RWPE2 (cell line): Measurements from ENCODE around the gene SKAP1.
"Not testable (repeated sequence)": the region's sequence is repeated elsewhere in the genome, so short reads cannot be mapped to it uniquely, and the experiment has no call there.

Experiments used
- ATAC-seq: fragments of 200-7000 bp; cut with Tn5 transposase; 3 replicates; pipeline ENCODE4 v1.9.1; 2021; ENCODE audit warnings: low read depth
- DNase-seq: peaks from one replicate; pipeline ENCODE4 v3.0.0-alpha.2; 2020; ENCODE audit warnings: low spot score
- H3K27ac ChIP-seq: fragments of 450-650 bp; 2 replicates; pipeline ENCODE4 v1.5.1; 2017; ENCODE audit warnings: mild to moderate bottlenecking; ENCODE audit not compliant: poor library complexity, severe bottlenecking
- H3K27me3 ChIP-seq: fragments of 250-450 bp; sonication (Bioruptor Pico); 2 replicates; pipeline ENCODE4 v1.5.1; 2021; ENCODE audit warnings: mild to moderate bottlenecking, moderate library complexity; ENCODE audit not compliant: insufficient read depth, poor library complexity, severe bottlenecking
- H3K36me3 ChIP-seq: fragments of 250-450 bp; sonication (Bioruptor Pico); 2 replicates; pipeline ENCODE4 v1.5.1; 2020; ENCODE audit warnings: low read depth, mild to moderate bottlenecking, moderate library complexity
- H3K4me1 ChIP-seq: fragments of 250-450 bp; sonication (Bioruptor Pico); 2 replicates; pipeline ENCODE4 v1.5.1; 2021; ENCODE audit warnings: mild to moderate bottlenecking, moderate library complexity; ENCODE audit not compliant: insufficient read depth, poor library complexity, severe bottlenecking
- H3K4me3 ChIP-seq: fragments of 250-450 bp; sonication (Bioruptor Pico); 2 replicates; pipeline ENCODE4 v1.5.1; 2021; ENCODE audit warnings: mild to moderate bottlenecking, moderate library complexity; ENCODE audit not compliant: severe bottlenecking
- H3K9me3 ChIP-seq: fragments of 250-450 bp; sonication (Bioruptor Pico); 2 replicates; pipeline ENCODE4 v1.5.1; 2021; ENCODE audit warnings: mild to moderate bottlenecking, moderate library complexity; ENCODE audit not compliant: severe bottlenecking
- CTCF ChIP-seq: fragments of 450-650 bp; IDR thresholded peaks from one replicate; pipeline ENCODE4 v1.5.1; 2017; ENCODE audit warnings: mild to moderate bottlenecking, moderate library complexity; ENCODE audit not compliant: poor library complexity, severe bottlenecking

Gene SKAP1

GRCh38 chr17:48251950-48252349, 178.1 kb downstream of the SKAP1 start:
- Histone ChIP-seq H3K27me3 (no peaks in the 10 kb centered on the region), H3K4me1 (peaks cover under 1% of the 10 kb centered on the region), H3K9me3 (no peaks in the 10 kb centered on the region), H3K27ac (no peak overlapping the region), H3K4me3 (no peak overlapping the region), H3K36me3 (no peaks in the 10 kb centered on the region)
- no peak for ATAC-seq
- no peak for DNase-seq
- TF ChIP-seq CTCF, result no peak

- H3K4me3 ChIP-seq, result no peak overlapping the region
- peaks cover 10% of the 10 kb centered on the region for H3K4me1 ChIP-seq
- H3K9me3 ChIP-seq, result no peaks in the 10 kb centered on the region
- no peaks in the 10 kb centered on the region for H3K27me3 ChIP-seq
- H3K27ac ChIP-seq, result no peak overlapping the region
- no peaks in the 10 kb centered on the region for H3K36me3 ChIP-seq
- DNase-seq, result no peak
- TF ChIP-seq CTCF, result no peak
- no peak for ATAC-seq
Observed at GRCh38 chr17:48250949-48251348, 179.1 kb downstream of the SKAP1 start.

GRCh38 chr17:48250059-48250458, 180.0 kb downstream of the SKAP1 start:
- not testable (repeated sequence) for DNase-seq, H3K27ac ChIP-seq, H3K36me3 ChIP-seq, ATAC-seq, H3K4me3 ChIP-seq, H3K27me3 ChIP-seq, H3K9me3 ChIP-seq
- peaks cover 15% of the 10 kb centered on the region for H3K4me1 ChIP-seq

- peaks cover 35% of the 10 kb centered on the region for H3K4me1 ChIP-seq
- no peaks in the 10 kb centered on the region for H3K9me3 ChIP-seq
- H3K4me3 ChIP-seq, result no peak overlapping the region
- no peak for DNase-seq
- H3K36me3 ChIP-seq, result no peaks in the 10 kb centered on the region
- ATAC-seq, result no peak
- no peaks in the 10 kb centered on the region for H3K27me3 ChIP-seq
- TF ChIP-seq CTCF, result no peak
- H3K27ac ChIP-seq, result no peak overlapping the region
Observed at GRCh38 chr17:48247603-48248002, 182.4 kb downstream of the SKAP1 start.

- ATAC-seq (no peak), DNase-seq (no peak)
- H3K27ac ChIP-seq, result peak overlapping the region; percentile 14
- H3K27me3 ChIP-seq, result no peaks in the 10 kb centered on the region
- H3K4me1 ChIP-seq, result peaks cover 35% of the 10 kb centered on the region
- no peak for TF ChIP-seq CTCF
- no peaks in the 10 kb centered on the region for H3K36me3 ChIP-seq
- H3K4me3 ChIP-seq, result no peak overlapping the region
- H3K9me3 ChIP-seq, result no peaks in the 10 kb centered on the region
Observed at GRCh38 chr17:48247038-48247437, 183.0 kb downstream of the SKAP1 start.
